Kasumi-1 (cell line): ENCODE data around the gene ZFYVE21.

Source experiments
- DNase-seq, 2 experiments: peaks; one replicate each; lab custom pipeline; 2025; lab: John Stamatoyannopoulos, UW

ZFYVE21 gene

DNA sequence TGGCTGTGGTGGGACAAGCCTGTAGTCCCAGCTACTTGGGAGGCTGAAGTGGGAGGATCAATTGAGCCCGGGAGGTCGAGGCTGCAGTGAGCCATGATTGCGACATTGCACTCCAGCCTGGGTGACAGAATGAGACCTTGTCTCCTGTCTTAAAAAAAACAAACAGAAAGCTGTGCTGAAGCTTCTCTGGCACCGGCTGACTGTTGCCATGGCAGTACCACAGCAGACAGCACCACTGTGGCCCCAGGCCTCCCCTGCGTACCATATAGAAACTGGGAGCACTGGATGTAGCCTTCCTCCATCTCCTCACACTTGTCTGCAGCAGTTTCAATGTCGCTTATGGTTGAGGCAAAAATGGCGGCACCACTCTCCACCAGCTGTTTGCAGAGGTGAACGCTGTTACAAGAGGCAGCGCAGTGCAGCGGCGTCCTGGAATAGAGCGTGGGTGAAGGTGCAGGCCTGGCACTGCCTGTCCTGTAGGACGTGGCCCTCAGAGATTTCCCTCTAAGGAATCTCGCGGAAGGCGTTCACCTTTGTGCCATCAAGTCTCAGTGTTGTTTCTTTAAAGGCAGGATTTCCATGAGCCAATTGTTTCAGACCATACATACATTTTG is 21.9 kb downstream of the ZFYVE21 start:
- DNase-seq = no peak

DNA sequence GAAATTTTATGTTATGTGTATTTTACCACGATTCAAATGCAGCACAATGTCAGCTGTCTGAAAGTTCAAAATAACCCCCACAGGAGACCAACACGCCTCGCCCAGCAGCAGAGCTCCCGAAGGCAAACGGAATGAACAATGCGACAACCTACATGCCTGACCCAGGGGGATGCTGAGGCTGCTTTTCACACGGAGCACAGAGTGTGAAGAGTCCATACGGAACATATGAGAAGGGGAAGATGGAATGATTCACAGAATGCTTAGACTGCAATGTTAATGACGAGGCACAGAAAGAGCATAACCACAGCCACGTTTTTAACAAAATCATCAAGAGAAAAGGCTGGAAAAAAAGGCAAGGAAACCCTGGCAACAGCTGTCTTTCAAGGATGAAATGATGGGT is 22.6 kb downstream of the ZFYVE21 start:
- no peak for DNase-seq

DNA sequence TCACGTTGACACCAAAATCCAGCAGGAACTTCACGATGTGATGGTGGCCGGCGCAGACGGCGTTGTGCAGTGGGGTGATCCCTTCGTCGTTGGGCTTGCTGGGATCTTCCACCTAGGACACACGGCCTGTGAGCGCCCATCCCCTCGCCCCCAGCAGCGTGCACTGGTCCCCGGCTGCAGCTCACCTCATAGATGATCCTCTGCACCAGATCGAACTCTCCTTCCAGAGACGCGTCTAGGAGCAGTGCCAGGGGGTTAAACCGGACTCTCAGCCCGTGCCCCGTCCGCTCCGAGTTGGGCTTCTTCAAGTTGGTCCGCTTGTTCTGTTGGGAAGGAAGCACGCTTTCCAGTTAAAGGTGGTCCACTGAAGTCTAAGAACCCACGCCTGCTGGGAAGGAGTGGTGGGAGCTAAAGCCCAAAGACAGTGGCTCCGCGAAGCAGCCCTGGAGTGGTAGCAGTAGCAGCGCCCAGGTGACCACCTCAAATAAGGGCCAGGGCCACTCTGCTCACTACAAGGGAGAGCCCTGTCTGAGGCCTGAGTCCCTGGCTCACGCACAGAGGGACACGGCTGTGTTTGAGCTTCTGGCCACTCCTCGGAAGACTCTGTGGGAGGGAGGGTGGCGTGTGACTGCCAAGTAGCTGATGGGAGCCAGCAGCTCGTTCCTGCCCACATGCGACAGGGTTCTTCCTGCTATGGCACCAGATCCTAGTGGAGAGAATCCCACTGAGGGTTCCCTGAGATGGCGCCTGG is 23.3 kb downstream of the ZFYVE21 start:
- DNase-seq = no peak

DNA sequence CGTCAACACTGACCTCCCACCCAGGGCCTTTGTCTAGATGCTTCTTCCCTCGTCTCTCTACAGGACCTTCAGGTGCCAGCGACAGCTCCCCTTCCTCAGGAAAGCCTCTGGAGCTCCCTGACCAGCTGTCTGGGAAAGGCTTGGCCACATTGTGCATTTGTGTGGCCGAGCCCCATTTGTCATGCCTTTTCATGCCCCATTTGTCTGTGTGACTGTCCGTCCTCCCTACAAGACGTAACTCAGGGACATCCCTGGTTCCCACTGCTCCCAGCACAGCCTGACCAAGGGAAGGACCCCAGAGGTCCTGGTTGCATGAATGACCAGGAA is 23.8 kb downstream of the ZFYVE21 start:
- no peak for DNase-seq

DNA sequence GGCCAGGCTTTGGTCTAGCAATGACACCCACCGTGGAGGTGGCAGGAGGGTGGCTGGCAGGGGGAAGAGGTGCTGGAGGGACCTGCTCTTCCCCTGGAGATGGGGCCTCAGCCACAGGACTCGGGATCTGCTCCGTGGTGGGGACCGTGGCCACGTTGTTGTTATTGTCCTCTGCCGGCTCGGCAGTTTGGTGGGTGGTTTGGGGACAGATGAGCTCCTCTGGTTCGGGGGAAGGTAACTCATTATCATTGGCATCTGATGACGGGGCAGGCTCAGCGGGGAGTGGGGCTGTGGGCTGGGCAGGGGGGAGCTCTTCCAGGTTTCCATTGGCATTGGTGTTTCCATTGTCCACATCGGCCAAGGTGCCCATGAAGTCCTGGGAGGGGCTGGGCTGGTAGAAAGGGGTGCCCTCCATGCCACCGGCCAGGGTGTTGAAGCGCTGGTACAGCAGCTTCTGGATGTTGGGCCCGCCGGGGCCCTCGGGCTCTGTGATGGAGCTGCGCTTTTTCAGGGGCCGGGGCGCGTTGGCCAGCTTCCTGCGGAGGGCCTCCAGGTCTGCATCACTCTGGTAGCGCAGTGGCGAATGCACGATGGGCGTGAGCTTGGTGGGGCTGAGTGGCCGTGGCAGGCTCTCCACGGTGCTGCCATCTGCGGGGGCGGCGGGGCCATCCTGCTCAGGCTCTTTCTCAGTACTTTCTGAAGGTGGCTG is 24.3 kb downstream of the ZFYVE21 start:
- DNase-seq = no peak

DNA sequence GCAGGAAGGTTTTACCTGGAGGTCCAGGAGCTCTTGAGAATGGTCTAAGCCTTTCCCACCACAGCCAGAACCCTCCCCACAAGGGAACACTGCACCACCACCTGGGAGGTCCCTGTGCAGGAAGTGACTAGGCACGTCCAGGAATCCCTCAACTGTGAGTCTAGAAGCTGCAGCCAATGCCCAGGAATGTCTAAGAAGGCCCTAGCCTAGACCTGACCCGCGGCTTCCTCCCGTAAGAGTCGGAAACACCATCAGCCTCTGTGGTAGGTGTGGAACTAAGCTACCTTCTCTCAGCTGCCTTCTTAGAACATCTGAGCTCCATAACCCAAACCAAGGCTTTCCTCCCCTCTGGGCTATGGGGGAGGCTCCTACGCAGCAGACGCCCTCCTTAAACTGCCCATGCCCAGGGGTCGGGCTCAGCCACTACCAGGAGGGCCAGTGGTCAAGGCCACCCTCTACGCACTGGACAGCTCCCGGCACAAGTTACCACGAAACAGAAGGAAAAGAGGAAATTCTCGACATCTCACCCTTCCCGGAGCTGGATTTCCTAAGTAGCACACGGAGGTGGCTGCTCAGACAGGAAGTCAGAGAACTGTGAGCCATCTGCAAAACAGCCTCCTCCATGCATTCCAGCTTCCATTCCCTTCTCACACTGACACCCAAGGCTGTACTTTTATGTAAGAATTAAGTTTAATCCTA is 25.5 kb downstream of the ZFYVE21 start:
- peak in 1 of 2 experiments; percentile 20 for DNase-seq

DNA sequence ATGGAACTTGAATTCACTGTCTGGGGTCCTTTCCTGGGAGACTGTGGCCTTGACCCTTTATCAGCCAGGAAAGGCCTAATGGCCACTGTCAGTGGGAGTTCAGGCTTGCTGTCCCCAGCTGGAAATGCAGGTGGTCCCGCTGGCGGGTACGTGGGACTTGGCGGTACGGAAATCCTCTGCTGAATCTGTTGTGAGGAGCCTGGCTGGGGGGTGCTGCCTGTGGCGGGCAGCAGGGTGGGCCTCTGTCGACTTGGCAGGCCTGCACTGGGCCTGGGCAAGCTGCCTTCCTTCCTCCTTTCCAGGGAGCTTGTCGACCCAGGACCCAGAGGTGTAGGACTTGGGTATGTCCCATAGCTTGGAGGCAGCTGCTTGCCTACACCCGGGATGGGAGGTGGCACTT is 26.3 kb downstream of the ZFYVE21 start:
- DNase-seq = no peak

DNA sequence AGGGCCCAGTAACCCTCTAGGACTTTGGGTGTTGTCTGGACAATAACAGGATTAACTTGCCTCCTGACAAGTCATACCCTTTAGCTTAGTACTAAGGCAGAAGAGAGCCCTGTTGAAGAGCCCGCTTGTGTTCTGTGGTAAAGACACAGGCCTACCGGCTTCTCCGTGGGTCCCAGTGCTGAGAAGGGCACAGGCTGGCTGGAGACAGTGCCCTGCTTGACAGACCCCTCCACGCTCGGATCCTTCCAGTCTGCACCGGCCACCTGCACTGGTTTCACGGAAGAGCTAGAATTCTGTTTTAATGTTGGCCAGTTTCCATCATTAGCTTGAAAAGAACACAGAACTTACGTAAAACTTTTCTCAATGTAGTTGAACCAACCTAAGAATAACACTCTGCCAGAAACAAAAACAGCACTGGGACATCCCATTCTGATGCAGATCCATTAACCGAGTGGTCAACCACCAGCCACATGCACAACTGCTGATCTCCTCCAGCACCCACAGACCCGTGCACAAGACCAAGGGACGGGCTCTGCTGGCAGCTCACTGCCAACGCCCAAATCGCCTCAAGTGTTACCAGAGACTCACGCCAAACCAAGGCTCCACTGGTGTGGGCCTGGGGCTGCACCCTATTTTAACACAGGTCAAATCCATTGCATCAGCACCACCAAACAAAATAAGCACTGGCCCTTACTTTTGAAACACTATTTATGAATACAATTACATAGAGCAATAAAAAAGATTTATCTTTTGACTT is 27.1 kb downstream of the ZFYVE21 start:
- DNase-seq = no peak

DNA sequence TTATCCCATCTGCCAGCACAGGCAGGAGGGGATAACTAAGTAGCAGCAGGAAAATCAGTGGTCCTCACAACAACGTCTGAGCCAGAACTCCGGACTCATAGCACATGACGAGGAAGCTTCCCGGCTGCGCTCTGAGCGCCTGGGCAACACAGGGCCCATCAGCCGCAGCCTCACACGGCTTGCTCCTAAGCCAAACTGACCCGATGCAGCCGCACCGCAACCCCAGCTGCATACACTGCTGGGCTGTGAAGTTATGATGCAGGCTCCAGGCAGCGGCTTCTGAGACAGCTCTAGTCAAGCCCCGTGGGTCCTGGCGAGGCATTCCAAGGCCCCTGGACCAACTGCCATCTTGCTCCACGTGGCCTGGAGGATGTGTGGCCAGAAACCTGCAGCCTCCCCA is 28.1 kb downstream of the ZFYVE21 start:
- DNase-seq = no peak

DNA sequence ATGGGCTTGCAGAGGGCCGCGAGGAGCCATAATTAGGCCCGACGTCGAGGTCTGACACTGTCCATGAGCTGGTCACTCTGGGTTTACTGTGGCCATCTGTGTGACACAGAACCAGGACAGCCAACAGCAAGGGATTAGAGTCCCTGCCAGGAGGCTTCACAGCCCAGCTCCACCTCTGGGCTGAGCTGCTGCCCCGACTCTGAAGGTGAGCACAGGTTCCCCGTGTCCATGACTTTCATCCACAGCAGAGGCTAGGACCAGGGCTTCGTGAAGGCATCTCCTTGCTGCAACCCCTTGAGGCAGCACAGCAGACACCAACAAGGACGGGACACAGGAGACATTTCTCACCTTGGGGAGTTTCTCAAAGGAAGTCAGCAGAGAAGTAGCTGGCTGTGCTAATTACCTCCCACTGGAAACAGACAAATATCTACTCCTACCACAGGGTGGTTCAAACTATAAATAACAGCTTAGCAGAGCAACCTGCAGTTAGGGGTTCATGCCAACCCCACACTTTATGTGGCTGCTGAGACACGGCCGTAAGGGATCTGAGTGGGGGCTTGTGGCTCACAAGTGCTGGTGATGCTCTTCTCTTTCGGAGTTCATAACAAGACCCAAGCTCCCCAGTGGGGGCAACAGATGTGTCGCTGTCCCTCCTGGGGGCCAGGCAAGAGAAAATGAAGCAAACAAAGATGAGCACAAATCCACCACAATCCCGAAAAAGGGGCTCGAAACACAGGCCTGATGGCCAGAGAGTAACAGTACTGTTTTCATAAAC is 29.2 kb downstream of the ZFYVE21 start:
- DNase-seq = no peak

DNA sequence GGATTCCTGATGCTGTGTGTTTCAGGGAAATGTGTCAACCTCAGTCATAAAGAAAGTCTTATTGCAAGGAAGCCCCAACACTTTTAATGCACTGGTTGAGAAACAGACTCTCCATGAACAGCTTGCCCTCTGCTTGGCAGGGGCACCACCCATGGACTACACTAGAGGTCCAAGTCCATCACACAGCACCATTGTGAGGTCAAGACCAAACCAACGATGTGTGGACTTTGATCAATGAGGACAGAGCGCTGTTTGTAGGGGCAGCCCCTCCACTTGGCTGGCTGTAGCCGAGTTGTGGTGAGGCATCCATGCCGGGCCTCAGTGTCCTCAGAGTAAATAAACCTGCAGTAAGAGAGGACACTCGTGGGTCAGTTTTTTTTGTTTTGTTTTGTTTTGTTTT is 29.8 kb downstream of the ZFYVE21 start:
- no peak for DNase-seq

DNA sequence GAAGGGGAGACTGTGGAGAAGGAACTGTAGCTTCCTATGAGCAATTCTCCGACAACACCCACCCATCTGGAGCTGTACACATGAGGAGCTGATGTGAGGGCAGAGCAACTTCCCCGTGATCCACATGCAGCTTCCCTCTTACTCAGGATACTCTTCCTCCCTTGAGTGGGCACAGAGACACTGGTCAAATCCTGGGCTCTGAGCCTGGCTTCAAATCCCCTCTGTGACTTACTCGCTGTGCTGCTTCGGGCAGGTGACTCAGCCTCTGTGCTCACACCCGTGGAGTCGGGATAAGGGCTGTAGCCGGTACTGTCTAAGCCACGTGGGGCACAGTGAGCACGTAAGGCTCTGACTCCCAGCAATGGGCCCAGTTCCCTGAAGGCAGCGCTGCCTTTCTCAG is 31.1 kb downstream of the ZFYVE21 start:
- no peak for DNase-seq

DNA sequence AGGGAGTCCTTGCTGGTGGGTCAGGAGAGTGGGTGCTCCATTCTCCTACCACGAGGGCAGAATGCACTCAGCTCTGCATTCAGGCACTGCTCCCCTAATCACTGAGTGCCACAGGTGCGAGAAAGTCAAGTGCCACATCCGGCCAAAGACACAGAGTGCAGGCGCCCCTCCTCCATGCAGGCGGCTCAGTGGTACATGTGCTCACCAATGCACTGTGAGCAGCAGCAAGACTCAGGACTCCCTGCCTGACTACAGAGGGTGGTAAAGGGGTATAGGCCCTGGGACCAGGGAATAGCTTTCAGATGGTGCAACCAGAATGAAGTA is 32.9 kb downstream of the ZFYVE21 start:
- DNase-seq = no peak

DNA sequence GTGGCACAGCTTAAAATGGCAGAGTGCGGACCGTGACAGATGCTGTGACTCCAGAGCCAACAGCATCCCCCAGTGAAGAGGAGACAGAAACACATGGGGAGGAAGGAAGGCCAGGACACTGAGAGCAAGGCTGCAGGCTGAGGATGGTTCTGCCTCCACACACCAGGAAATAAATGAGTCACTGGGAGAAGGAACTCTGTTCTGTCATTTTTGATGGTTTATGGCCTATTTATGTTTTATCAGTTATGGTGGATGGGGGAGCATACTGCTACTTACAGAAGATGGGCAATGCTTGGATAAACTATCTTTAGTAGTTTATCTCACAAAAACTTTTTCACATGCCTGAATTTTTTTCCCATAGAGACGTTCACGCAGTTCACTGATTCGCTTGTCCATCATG is 33.8 kb downstream of the ZFYVE21 start:
- DNase-seq = peak; percentile 11 to 18

DNA sequence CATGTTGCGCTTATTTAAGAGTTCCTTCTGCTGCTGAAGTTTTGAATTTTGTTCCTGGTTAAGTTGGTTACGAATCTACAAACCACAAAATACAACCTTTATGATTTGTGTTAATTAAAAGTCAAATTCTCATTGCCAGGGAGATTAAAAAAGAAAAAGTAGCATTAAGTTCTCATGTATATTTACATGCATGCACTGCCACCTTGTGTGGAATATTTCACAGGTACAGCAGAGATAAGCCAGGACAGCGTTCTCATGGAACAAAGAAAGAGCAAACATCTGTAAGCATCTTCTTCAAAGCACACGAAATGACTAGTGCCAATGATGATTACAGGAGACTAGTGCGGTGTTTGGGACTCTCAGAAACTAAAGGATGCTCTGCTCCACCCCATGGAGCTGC is 34.2 kb downstream of the ZFYVE21 start:
- DNase-seq = no peak

DNA sequence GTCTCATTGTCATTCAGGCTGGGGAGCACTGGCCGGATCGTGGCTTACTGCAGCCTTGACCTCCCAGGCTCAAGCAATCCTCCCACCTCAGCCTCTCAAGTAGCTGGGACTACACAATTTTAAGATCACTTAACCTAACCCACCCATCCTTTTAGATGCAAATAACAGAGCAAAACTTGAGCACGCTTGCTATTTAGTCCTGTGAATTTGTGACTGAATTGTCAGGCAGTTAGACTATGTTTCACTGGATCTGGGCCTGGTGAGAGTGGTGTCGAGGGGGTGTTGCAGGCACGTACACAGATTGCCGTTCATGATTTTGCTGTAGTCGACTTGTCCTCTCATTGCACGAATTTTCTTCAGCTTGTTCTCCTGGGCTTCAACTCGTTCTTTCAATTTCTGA is 38.2 kb downstream of the ZFYVE21 start:
- DNase-seq = no peak

DNA sequence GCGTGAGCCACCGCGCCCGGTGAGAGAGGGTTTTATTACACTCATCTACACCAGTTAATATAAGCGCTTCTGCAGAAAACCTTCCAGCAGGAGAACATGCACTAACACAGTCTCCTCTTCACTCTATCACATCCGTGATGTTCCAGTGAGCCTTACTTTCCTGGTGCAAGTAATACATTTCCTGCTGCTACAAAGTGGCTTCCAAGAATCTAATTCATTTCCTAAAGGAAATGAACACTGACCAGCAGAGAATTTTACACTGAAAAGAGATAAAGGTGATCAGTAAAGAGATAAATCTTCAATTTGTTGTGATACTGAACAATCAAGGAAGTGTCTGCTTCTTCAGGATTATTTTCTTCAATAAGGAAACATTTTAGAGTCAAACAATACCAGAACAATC is 39.5 kb downstream of the ZFYVE21 start:
- DNase-seq = no peak

DNA sequence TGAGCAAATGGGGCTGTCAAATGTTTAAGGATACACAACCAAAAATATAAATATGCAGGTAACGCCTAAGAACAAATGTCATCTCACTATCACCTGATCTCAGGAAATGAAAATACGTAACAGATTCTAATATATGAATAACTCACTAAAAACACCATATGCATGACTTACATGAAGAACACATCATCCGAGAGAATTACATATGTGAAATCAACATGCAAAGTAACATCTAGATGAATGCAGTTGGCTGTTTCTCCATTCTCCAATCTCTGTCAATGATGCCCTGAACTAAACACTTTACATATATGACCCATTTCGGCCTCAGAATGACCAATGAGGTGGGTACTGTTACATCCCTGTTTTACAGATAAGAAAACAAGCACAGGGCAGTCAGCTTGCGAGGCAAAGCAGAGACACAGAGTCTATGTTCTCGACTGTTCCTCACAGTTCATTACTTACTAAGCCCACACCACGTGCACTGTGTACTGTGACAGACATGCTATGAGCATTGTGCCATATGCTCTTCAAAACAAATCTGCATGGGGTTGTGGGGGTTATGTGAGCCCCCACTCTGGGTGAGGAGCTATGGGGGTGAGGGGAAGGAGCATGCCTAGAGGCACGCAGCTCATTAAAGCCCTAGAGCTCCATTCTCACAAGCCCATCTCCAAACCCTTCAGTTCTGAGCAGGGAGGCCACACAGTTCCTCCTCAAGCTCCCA is 42.6 kb downstream of the ZFYVE21 start:
- no peak for DNase-seq

DNA sequence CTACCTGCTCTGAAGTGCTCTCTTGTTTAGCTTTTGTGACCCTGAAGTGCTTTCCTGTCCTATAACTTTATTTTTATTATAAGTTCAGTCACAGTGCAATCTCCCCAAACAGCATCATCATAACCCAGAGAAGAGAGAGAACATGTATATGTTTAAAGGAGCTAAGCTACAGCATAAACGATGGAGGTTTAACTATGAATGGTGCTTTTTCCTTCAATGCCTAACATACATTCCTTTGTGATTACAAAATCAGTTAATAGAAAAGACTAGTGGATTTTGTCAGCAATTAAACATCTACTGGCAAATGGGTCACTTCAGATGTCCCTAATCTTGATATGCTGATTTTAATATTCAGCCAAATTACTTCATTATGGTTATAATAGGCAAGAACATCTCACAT is 46.4 kb downstream of the ZFYVE21 start:
- no peak for DNase-seq

DNA sequence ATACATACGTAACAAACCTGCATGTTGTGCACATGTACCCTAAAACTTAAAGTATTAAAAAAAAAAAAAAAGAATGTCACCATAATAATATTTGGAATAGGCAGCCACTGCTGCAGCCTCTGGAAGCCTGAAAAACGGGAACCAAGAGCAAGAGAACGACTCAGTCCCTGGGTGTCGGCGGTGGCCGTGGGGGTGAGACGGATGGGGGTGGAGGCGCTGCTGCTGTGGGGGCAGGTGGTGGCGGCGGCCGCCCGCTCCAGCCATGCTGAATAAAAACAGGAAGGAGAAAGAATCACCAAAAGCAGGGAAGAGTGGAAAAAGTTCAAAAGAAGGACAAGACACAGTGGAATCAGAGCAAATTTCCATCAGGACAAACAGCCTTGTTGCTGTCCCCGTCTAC is 46.9 kb downstream of the ZFYVE21 start:
- DNase-seq = peak; percentile 45 to 55
